MCF 10A (cell line): Measurements from ENCODE around the gene SUSD3. TPM values are rescaled to one million over a fixed set of nuclear protein-coding genes. Genes with fewer than 3 reads are reported as not detected.

ENCODE experiments used
- BruUV-seq: library from RNA; stranded (reverse); fragments of 400-500 nt; replicated peaks from 2 replicates; lab custom pipeline; 2021; lab: Mats Ljungman, UMichigan
- CTCF ChIA-PET: fragments of 300-600 bp; sonication (Branson Sonifier 250); formaldehyde crosslinking; extraction: SDS; loops from one replicate; lab custom pipeline; 2021; ENCODE audit warnings: antibody characterized with exemption, inconsistent platforms; lab: Yijun Ruan, JAX
- POLR2A ChIA-PET: fragments of 300-600, 350-650 bp; sonication (Branson Sonifier 250); formaldehyde crosslinking; extraction: SDS; loops from one replicate; lab custom pipeline; 2020; ENCODE audit warnings: antibody characterized with exemption, inconsistent platforms; lab: Yijun Ruan, JAX
- DNase-seq: peaks from one replicate; pipeline ENCODE4 v3.0.0-alpha.2; 2018; ENCODE audit not compliant: unreplicated experiment
- H3K27ac Mint-ChIP-seq: one replicate; pipeline ENCODE4 v1.8.0; 2022; ENCODE audit warnings: mild to moderate bottlenecking, low read depth, mixed read lengths; ENCODE audit not compliant: unreplicated experiment
- H3K27me3 Mint-ChIP-seq: one replicate; pipeline ENCODE4 v1.8.0; 2022; ENCODE audit warnings: mixed read lengths; ENCODE audit not compliant: insufficient read depth, unreplicated experiment
- H3K36me3 Mint-ChIP-seq: one replicate; pipeline ENCODE4 v1.8.0; 2022; ENCODE audit warnings: mild to moderate bottlenecking, moderate library complexity, mixed read lengths; ENCODE audit not compliant: insufficient read depth, unreplicated experiment
- H3K4me1 Mint-ChIP-seq: one replicate; pipeline ENCODE4 v1.8.0; 2022; ENCODE audit warnings: mixed read lengths; ENCODE audit not compliant: insufficient read depth, unreplicated experiment
- H3K4me3 Mint-ChIP-seq: one replicate; pipeline ENCODE4 v1.8.0; 2022; ENCODE audit warnings: mild to moderate bottlenecking, moderate library complexity, mixed read lengths; ENCODE audit not compliant: unreplicated experiment
- H3K9me3 Mint-ChIP-seq: one replicate; pipeline ENCODE4 v1.8.0; 2022; ENCODE audit warnings: mixed read lengths; ENCODE audit not compliant: unreplicated experiment
- CTCF ChIP-seq: fragments of 200-600 bp; IDR thresholded peaks from one replicate; pipeline ENCODE4 v1.8.0; 2022; ENCODE audit warnings: antibody characterized with exemption, mild to moderate bottlenecking; ENCODE audit not compliant: unreplicated experiment
- intact Hi-C: fragments of 100-400 bp; cut with micrococcal nuclease; formaldehyde crosslinking; loops from 2 replicates; pipeline ENCODE4 v1.14.1; 2022
- total RNA-seq: library from RNA; stranded (reverse); gene quantifications from 2 replicates; pipeline ENCODE4 v1.2.3, GENCODE V29; 2022

SUSD3 gene
- total RNA-seq, 1 experiment from 2014 or later = not detected

GRCh38 chr9:93059011-93059714 is 662 bp downstream of the SUSD3 start:
- Mint-ChIP-seq H3K4me1 (peaks cover 9% of the 10 kb centered on the region), H3K4me3 (no peak overlapping the region), H3K36me3 (no peaks in the 10 kb centered on the region), H3K27ac (no peak overlapping the region), H3K9me3 (no peaks in the 10 kb centered on the region), H3K27me3 (no peaks in the 10 kb centered on the region)
- POLR2A ChIA-PET = no interaction called here
- BruUV-seq = no TSS peak
- no peak for TF ChIP-seq CTCF
- CTCF ChIA-PET = interaction anchor here (1.1 kb wide), 1 partner anchor 56 kb away, joined by 3 read pairs; no protein-coding TSS in a partner anchor
- DNase-seq = no peak
- intact Hi-C loops = no loop called here

- POLR2A ChIA-PET = interaction anchor here (0.6 kb wide), 1 partner anchor 526 kb away, joined by 3 read pairs; no protein-coding TSS in a partner anchor
These were observed 1.4 kb downstream of the SUSD3 start for GRCh38 chr9:93059715-93060578.

GRCh38 chr9:93060746-93061259 is 2.3 kb downstream of the SUSD3 start:
- intact Hi-C loops = no loop called here
- TF ChIP-seq CTCF = no peak
- no peaks in the 10 kb centered on the region for H3K36me3 Mint-ChIP-seq
- CTCF ChIA-PET = interaction anchor here (0.7 kb wide), 1 partner anchor 14 kb away, joined by 4 read pairs; no protein-coding TSS in a partner anchor
- DNase-seq = peak; percentile 40
- POLR2A ChIA-PET = no interaction called here
- H3K9me3 Mint-ChIP-seq = no peaks in the 10 kb centered on the region
- peak overlapping the region; percentile 47 for H3K27ac Mint-ChIP-seq
- BruUV-seq = no TSS peak
- H3K27me3 Mint-ChIP-seq = no peaks in the 10 kb centered on the region
- H3K4me3 Mint-ChIP-seq = no peak overlapping the region
- H3K4me1 Mint-ChIP-seq = peaks cover 9% of the 10 kb centered on the region

More at GRCh38 chr9:93059715-93060578, 1.4 kb downstream of the SUSD3 start:
- Mint-ChIP-seq H3K4me1 (peaks cover 9% of the 10 kb centered on the region), H3K9me3 (no peaks in the 10 kb centered on the region), H3K27ac (no peak overlapping the region), H3K36me3 (no peaks in the 10 kb centered on the region), H3K4me3 (no peak overlapping the region), H3K27me3 (no peaks in the 10 kb centered on the region)
- intact Hi-C loops = no loop called here
- DNase-seq = no peak
- CTCF ChIA-PET = interaction anchor here (0.7 to 1.1 kb wide), 2 partner anchors 13 to 56 kb away, joined by 3 to 4 read pairs; no protein-coding TSS in a partner anchor
- TF ChIP-seq CTCF = no peak
- BruUV-seq = no TSS peak

- no peak overlapping the region for H3K4me3 Mint-ChIP-seq
- H3K9me3 Mint-ChIP-seq = no peaks in the 10 kb centered on the region
- DNase-seq = no peak
- no peak for TF ChIP-seq CTCF
- POLR2A ChIA-PET = no interaction called here
- H3K27ac Mint-ChIP-seq = peak overlapping the region; percentile 47
- H3K4me1 Mint-ChIP-seq = peaks cover 9% of the 10 kb centered on the region
- CTCF ChIA-PET = no interaction called here
- H3K36me3 Mint-ChIP-seq = no peaks in the 10 kb centered on the region
- H3K27me3 Mint-ChIP-seq = no peaks in the 10 kb centered on the region
- intact Hi-C loops = no loop called here
- no TSS peak for BruUV-seq
These were observed 2.8 kb downstream of the SUSD3 start for GRCh38 chr9:93061260-93061751.
